ENCODE data around the gene GPR63.

Gene GPR63

GRCh38 chr6:96821034-96821433, 16.2 kb downstream of the GPR63 start:
- no peak for DNase-seq (ENCODE audit: low read depth, low spot score)

- no peak for DNase-seq (ENCODE audit: low read depth, low spot score)
Measured at GRCh38 chr6:96816301-96816817, 20.9 kb downstream of the GPR63 start.

- no peak for DNase-seq (ENCODE audit: low read depth, low spot score)
Measured at GRCh38 chr6:96814625-96815024, 22.7 kb downstream of the GPR63 start.

GRCh38 chr6:96812077-96812703, 25.1 kb downstream of the GPR63 start:
- no peak for DNase-seq (ENCODE audit: low read depth, low spot score)

GRCh38 chr6:96811670-96812069, 25.6 kb downstream of the GPR63 start:
- DNase-seq (ENCODE audit: low read depth, low spot score): no peak

- DNase-seq (ENCODE audit: low read depth, low spot score): no peak
Measured at GRCh38 chr6:96811136-96811535, 26.1 kb downstream of the GPR63 start.

- DNase-seq (ENCODE audit: low read depth, low spot score): no peak
Measured at GRCh38 chr6:96809119-96809518, 28.2 kb downstream of the GPR63 start.

GRCh38 chr6:96803106-96803481, 34.2 kb downstream of the GPR63 start:
- DNase-seq (ENCODE audit: low read depth, low spot score): no peak

GRCh38 chr6:96795481-96795880, 41.8 kb downstream of the GPR63 start:
- no peak for DNase-seq (ENCODE audit: low read depth, low spot score)

- no peak for DNase-seq (ENCODE audit: low read depth, low spot score)
Measured at GRCh38 chr6:96794980-96795379, 42.3 kb downstream of the GPR63 start.

GRCh38 chr6:96792561-96793190, 44.6 kb downstream of the GPR63 start:
- no peak for DNase-seq (ENCODE audit: low read depth, low spot score)

- no peak for DNase-seq (ENCODE audit: low read depth, low spot score)
Measured at GRCh38 chr6:96789871-96790270, 47.4 kb downstream of the GPR63 start.

- DNase-seq (ENCODE audit: low read depth, low spot score): no peak
Measured at GRCh38 chr6:96787846-96788580, 49.3 kb downstream of the GPR63 start.

GRCh38 chr6:96786336-96786735, 50.9 kb downstream of the GPR63 start:
- DNase-seq (ENCODE audit: low read depth, low spot score): no peak

- DNase-seq (ENCODE audit: low read depth, low spot score): no peak
Measured at GRCh38 chr6:96784650-96785049, 52.6 kb downstream of the GPR63 start.

- no peak for DNase-seq (ENCODE audit: low read depth, low spot score)
Measured at GRCh38 chr6:96783307-96783706, 54.0 kb downstream of the GPR63 start.

- no peak for DNase-seq (ENCODE audit: low read depth, low spot score)
Measured at GRCh38 chr6:96781557-96781956, 55.7 kb downstream of the GPR63 start.

GRCh38 chr6:96777113-96777512, 60.2 kb downstream of the GPR63 start:
- DNase-seq (ENCODE audit: low read depth, low spot score): no peak

GRCh38 chr6:96775727-96776400, 61.4 kb downstream of the GPR63 start:
- no peak for DNase-seq (ENCODE audit: low read depth, low spot score)

GRCh38 chr6:96766769-96767168, 70.5 kb downstream of the GPR63 start:
- DNase-seq (ENCODE audit: low read depth, low spot score): no peak

GRCh38 chr6:96762599-96762998, 74.7 kb downstream of the GPR63 start:
- DNase-seq (ENCODE audit: low read depth, low spot score): no peak

GRCh38 chr6:96761794-96762193, 75.5 kb downstream of the GPR63 start:
- DNase-seq (ENCODE audit: low read depth, low spot score): no peak

Measured in brain pericyte (primary cell).